ENCODE measurements around the gene TBC1D17.

Gene TBC1D17

GRCh38 chr19:49835562-49835961 is 41.9 kb upstream of the TBC1D17 start:
- no peak overlapping the region for H3K27ac ChIP-seq
- TF ChIP-seq CTCF (conservative IDR thresholded peaks at IDR 0.05) (no peak), ZFX (IDR thresholded peaks at IDR 0.05) (no peak)

- TF ChIP-seq CTCF (conservative IDR thresholded peaks at IDR 0.05) (no peak), ZFX (IDR thresholded peaks at IDR 0.05) (no peak)
- H3K27ac ChIP-seq: no peak overlapping the region
Measured at GRCh38 chr19:49836176-49837008, 41.1 kb upstream of the TBC1D17 start.

GRCh38 chr19:49837009-49837310 is 40.5 kb upstream of the TBC1D17 start:
- TF ChIP-seq ZFX (IDR thresholded peaks at IDR 0.05): no peak
- no peak for TF ChIP-seq CTCF (conservative IDR thresholded peaks at IDR 0.05)
- no peak overlapping the region for H3K27ac ChIP-seq

GRCh38 chr19:49837425-49837824 is 40.1 kb upstream of the TBC1D17 start:
- H3K27ac ChIP-seq: no peak overlapping the region
- no peak for TF ChIP-seq CTCF (conservative IDR thresholded peaks at IDR 0.05)

GRCh38 chr19:49838885-49839588 is 38.5 kb upstream of the TBC1D17 start:
- H3K27ac ChIP-seq: no peak overlapping the region
- TF ChIP-seq CTCF (conservative IDR thresholded peaks at IDR 0.05) (no peak), ZFX (IDR thresholded peaks at IDR 0.05) (no peak)

- TF ChIP-seq ZFX (IDR thresholded peaks at IDR 0.05) (no peak), CTCF (conservative IDR thresholded peaks at IDR 0.05) (no peak)
- no peak overlapping the region for H3K27ac ChIP-seq
Measured at GRCh38 chr19:49839713-49840112, 37.8 kb upstream of the TBC1D17 start.

GRCh38 chr19:49840321-49840720 is 37.2 kb upstream of the TBC1D17 start:
- H3K27ac ChIP-seq: no peak overlapping the region
- TF ChIP-seq ZFX (IDR thresholded peaks at IDR 0.05): no peak
- TF ChIP-seq CTCF (conservative IDR thresholded peaks at IDR 0.05): no peak

All from C4-2B (cell line).